SK-N-MC (cell line): ENCODE measurements around the gene SCYGR6.

Experiments
- DNase-seq: peaks from one replicate; pipeline ENCODE4 v3.0.0-alpha.2; 2011; ENCODE audit warnings: low read depth, low spot score
- H3K27ac ChIP-seq: fragments of 200-600 bp; sonication (generic); 2 replicates; pipeline ENCODE4 v1.5.1; 2016; ENCODE audit warnings: mixed run types
- H3K36me3 ChIP-seq: fragments of 200-600 bp; sonication (generic); 2 replicates; pipeline ENCODE4 v1.6.1; 2017; ENCODE audit warnings: antibody characterized with exemption, low read length, mixed read lengths; ENCODE audit not compliant: insufficient read depth
- H3K4me3 ChIP-seq: fragments of 200-600 bp; sonication (generic); 2 replicates; pipeline ENCODE4 v1.5.1; 2016
- H3K9ac ChIP-seq: fragments of 200-600 bp; sonication (generic); 2 replicates; pipeline ENCODE4 v1.8.0; 2017; ENCODE audit warnings: mixed run types, mixed read lengths; ENCODE audit not compliant: insufficient read length
- H3K9me3 ChIP-seq: fragments of 200-600 bp; sonication (generic); 2 replicates; pipeline ENCODE4 v1.6.1; 2017; ENCODE audit warnings: low read depth, mild to moderate bottlenecking, antibody characterized with exemption, low read length, moderate library complexity, mixed read lengths
- EZH2 ChIP-seq: fragments of 200-600 bp; sonication (generic); IDR thresholded peaks from one replicate; pipeline ENCODE4 v1.6.1; 2017; ENCODE audit warnings: antibody characterized with exemption
- FOXP2 ChIP-seq: optimal IDR thresholded peaks from 2 replicates; pipeline ENCODE3; 2011; ENCODE audit warnings: mild to moderate bottlenecking, moderate library complexity; ENCODE audit not compliant: insufficient read depth; ENCODE audit errors: extremely low read length, control extremely low read depth
- POLR2AphosphoS5 ChIP-seq: IDR thresholded peaks from 2 replicates; pipeline ENCODE4 v1.6.1; 2012; ENCODE audit warnings: mild to moderate bottlenecking, low read depth, low read length, borderline replicate concordance

Gene SCYGR6, protein sequence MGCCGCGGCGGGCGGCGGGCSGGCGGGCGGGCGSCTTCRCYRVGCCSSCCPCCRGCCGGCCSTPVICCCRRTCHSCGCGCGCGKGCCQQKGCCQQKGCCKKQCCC

DNA sequence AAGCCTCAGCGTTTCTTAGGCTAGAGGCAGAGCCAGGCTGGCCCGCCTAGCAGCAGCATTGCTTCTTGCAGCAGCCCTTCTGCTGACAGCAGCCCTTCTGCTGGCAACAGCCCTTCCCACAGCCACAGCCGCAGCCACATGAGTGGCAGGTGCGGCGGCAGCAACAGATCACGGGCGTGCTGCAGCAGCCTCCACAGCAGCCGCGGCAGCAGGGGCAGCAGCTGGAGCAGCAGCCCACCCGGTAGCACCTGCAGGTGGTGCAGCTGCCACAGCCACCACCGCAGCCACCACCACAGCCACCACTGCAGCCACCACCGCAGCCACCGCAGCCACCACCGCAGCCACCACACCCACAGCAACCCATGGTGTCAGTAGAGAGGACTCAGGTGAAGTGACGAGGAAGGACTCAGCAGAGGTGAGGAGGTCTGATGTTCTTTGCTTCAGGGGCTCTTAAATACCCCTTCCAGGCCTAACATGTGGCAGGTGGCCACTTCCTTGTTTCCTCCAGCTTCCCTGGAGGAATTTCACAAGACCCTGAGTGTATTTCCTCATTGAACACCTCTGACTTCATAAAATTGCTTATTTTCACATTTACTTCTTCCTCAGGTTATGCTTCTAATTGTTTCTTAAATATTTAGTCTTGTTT is at the start of gene SCYGR6:
TSS of gene SCYGR6 (minus strand) at position 364 of the 646 bp plus-strand sequence. CDS start at position 364, 0 bp downstream.
- Histone ChIP-seq H3K36me3 (no peaks in the 10 kb centered on the region), H3K27ac (no peak within 1 kb of the TSS), H3K4me3 (no peak within 1 kb of the TSS), H3K9me3 (no peaks in the 10 kb centered on the region), H3K9ac (no peak within 1 kb of the TSS)
- no peak for TF ChIP-seq EZH2
- TF ChIP-seq FOXP2, result no peak
- TF ChIP-seq POLR2AphosphoS5, result no peak
- DNase-seq, result no peak

DNA sequence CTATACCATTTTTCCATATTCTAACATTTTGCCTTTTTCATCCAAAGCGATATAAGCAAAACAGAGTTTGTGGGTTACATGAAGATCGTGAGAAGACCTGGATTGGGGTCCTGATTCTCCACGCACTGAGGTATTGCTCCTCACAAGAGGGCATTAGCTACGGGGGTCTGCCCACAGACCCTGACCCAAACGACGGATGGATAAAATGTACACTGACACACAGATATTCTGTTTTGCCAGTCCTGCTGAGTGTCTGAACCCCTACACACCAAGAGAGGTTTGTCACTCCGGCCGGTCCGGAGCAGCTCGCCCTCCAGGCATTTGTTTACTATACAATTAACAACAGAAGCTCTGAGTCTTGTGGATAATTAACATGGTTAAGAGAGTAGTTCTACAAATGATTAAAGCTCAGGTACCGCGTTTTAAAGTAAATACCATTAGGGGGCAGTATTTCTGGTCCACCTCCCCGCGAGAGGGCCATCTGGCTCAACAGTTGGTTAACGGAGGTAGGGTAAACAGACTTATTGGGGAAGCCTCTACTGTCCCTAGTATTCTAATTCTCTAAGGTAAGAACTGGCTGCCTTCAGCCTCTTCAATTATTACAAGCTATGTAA is 49.6 kb upstream of the SCYGR6 start:
- TF ChIP-seq EZH2 (no peak), FOXP2 (no peak), POLR2AphosphoS5 (no peak)
- H3K4me3 ChIP-seq, result no peak overlapping the region
- H3K9ac ChIP-seq, result no peak overlapping the region
- H3K27ac ChIP-seq, result no peak overlapping the region
- no peaks in the 10 kb centered on the region for H3K36me3 ChIP-seq
- no peaks in the 10 kb centered on the region for H3K9me3 ChIP-seq
- no peak for DNase-seq

DNA sequence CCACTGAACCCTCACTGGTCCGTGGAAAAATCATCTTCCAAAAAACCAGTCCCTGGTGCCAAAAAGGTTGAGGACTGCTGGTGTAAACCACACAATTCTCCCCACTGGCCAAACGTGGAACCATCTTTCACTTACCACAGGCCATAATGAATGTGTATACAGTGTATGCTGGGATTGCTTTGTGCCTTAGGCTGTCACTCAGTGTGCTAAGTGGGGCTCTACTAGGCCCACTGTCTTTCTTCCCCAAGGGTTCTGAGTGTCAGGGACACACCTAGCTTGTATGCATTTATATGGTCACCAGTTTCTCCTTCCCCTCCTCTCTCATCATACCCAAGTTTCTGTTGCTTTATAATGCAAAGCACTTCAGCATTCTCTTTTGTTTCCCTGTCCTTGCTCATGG is 48.4 kb upstream of the SCYGR6 start:
- Histone ChIP-seq H3K4me3 (no peak overlapping the region), H3K9me3 (no peaks in the 10 kb centered on the region), H3K9ac (no peak overlapping the region), H3K36me3 (no peaks in the 10 kb centered on the region), H3K27ac (no peak overlapping the region)
- DNase-seq, result no peak
- TF ChIP-seq FOXP2 (no peak), POLR2AphosphoS5 (no peak), EZH2 (no peak)

DNA sequence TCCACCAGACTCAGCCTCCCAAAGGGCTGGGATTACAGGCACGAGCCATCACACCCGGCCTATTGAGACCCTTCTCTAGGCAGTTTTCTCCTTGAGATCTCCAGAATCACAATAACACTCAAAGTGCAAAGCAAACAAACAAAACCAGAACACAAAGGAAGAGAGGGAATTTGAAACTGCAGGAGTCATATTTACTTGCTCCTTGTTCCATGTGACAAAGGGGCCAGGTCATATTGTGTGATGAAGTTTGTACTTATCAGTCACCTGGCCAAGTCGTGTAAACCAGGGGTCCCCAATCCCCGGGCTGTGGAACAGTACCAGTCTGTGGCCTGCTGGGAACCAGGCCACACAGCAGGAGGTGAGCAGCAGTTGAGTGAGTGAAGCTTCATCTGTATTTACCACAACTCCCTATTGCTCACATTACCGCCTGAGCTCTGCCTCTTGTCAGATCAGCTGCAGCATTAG is 47.7 kb upstream of the SCYGR6 start:
- DNase-seq, result no peak
- H3K27ac ChIP-seq, result no peak overlapping the region
- H3K4me3 ChIP-seq, result no peak overlapping the region
- H3K9me3 ChIP-seq, result no peaks in the 10 kb centered on the region
- TF ChIP-seq POLR2AphosphoS5 (no peak), FOXP2 (no peak), EZH2 (no peak)
- H3K9ac ChIP-seq, result no peak overlapping the region
- no peaks in the 10 kb centered on the region for H3K36me3 ChIP-seq

DNA sequence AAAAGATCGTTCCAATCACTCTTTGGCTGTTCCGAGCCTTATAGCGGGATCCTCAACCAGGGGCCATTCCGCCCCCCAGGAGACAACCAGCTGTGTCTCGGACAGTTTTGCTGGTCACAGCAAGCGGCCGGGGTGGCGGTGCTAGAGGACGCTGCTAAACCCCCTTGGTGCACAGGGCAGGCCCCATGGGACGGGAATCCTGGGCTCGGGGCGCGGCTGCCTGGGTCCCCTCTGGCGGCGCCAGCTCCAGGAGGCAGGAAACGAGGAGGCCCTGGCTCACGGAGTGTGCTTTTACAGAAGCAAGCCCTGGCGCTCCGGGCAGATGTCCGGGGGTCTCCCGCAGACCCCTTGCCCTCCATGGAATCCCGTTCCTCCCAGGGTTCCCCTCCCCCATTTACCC is 43.3 kb upstream of the SCYGR6 start:
- H3K27ac ChIP-seq, result no peak overlapping the region
- TF ChIP-seq POLR2AphosphoS5, result no peak
- no peak for TF ChIP-seq EZH2
- TF ChIP-seq FOXP2, result no peak
- H3K36me3 ChIP-seq, result no peaks in the 10 kb centered on the region
- no peak for DNase-seq
- H3K9me3 ChIP-seq, result no peaks in the 10 kb centered on the region
- no peak overlapping the region for H3K9ac ChIP-seq
- no peak overlapping the region for H3K4me3 ChIP-seq

DNA sequence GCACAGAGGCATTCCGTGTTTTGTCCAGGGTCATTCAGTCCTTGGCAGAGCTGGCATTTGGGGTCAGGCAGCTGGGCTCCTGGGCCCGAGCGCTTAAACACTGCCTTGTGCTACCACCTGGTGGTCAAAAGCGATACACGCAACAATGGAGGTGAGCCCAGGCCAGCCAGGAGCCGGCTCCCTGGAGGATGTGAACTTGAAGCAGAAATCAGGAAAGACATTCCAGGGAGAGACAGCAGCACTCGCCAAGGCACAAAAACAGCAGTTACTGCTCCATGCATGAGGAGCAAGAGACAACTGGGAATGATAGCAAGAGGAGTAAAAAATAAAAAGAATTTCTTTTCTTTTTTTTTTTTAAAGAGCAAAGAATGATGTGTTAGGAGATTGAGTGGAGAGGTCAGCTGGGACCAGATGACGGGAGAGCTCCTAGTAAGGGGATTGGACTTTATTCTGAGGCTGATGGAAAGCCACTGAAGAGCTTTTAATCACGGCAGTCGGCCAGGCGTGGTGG is 41.9 kb upstream of the SCYGR6 start:
- no peak for TF ChIP-seq EZH2
- TF ChIP-seq FOXP2, result no peak
- H3K36me3 ChIP-seq, result no peaks in the 10 kb centered on the region
- no peak for DNase-seq
- no peak overlapping the region for H3K9ac ChIP-seq
- no peak overlapping the region for H3K27ac ChIP-seq
- no peaks in the 10 kb centered on the region for H3K9me3 ChIP-seq
- no peak overlapping the region for H3K4me3 ChIP-seq

DNA sequence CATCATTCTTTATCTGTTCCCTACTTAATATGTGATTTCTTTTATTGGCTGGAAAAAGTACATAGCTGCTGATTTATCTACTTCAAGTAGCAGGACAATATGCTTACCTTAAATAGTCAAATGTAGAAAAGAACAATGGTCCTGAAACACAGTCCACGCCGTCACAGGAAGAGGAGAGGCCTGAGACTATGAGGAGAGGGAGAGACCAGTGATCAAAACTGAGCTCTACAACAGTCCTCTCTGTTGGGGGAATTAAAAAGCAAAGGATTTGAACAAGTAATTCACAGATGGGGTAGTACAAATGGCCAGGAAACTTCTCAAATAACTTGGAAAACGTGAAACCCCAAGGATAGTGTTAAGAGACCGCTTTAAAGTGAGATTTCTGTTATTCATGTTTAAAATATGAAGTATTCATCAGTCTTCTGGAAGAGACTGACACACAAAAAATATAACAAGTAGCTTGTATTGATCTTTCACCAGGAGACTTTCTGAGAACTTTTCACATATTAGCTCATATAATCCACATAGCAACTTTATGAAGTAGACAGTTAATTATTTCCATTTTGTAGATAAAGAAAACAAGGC is 41.3 kb upstream of the SCYGR6 start:
- DNase-seq, result no peak

DNA sequence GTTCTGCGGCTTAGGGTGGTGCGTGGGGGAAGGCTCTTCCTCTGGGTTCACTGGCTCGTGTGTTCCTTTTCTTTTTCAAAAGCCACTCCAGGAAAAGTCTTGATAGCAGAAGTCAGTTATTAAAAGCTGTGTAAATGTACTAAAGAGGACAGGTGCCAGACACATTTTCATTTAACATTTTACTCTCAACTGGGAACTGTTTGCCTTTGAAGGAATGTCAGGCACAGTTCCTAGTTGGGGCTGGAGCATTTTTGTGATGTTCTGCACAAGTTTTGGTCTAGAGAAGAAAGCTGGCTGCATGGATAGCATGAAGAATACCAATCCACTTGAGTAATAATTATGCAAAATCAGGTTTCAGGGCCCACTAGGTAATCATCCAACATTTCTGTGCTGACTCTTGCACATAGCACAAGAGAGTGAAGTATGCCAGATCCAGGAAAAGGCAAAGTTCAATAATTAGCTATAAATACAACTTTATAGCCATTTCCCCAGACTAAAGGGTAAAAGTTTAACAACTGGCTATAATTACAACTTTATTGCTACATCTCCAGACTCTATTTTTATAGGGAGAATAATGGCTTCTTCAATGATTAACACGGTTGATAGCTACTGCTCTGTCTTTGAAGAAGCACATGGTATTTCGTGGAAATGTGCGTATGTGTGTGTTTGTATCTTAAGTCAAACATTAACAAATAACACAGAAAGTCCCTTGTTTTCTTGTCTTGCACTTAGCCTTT is 37.4 kb upstream of the SCYGR6 start:
- TF ChIP-seq EZH2 (no peak), POLR2AphosphoS5 (no peak)
- Histone ChIP-seq H3K9me3 (no peaks in the 10 kb centered on the region), H3K4me3 (no peak overlapping the region), H3K27ac (no peak overlapping the region), H3K36me3 (no peaks in the 10 kb centered on the region), H3K9ac (no peak overlapping the region)
- no peak for DNase-seq

More for the DNA sequence above, 41.3 kb upstream of the SCYGR6 start:
- no peaks in the 10 kb centered on the region for H3K9me3 ChIP-seq
- TF ChIP-seq FOXP2 (no peak), EZH2 (no peak), POLR2AphosphoS5 (no peak)
- no peaks in the 10 kb centered on the region for H3K36me3 ChIP-seq
- no peak overlapping the region for H3K9ac ChIP-seq
- no peak overlapping the region for H3K27ac ChIP-seq
- H3K4me3 ChIP-seq, result no peak overlapping the region
